Measurements from ENCODE around the gene BRD3OS.

BRD3OS gene

DNA sequence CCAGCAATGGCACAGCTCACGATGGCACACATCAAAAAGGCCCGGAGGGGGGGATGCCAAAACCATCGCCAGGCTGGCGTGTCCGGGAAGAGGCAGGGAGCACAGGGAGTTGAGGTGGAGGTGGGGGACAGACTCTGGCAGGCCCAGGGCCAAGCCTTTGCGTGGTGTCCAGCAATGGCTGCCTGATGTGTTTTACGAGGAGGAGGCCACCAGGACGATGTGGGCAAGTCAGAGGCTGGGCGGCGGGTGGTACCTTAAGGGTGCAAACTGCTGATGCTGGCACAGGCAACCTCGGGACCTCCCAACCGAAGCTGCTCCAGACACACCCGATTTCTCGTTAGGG, 37.9 kb upstream of the BRD3OS start:
- in situ Hi-C loops (cut with MboI; ENCODE audit: low sequenced_read_pairs) = loop anchor here (25.0 kb wide), 1 partner anchor 475 kb away; the partner anchor contains the start of gene MYMK

DNA sequence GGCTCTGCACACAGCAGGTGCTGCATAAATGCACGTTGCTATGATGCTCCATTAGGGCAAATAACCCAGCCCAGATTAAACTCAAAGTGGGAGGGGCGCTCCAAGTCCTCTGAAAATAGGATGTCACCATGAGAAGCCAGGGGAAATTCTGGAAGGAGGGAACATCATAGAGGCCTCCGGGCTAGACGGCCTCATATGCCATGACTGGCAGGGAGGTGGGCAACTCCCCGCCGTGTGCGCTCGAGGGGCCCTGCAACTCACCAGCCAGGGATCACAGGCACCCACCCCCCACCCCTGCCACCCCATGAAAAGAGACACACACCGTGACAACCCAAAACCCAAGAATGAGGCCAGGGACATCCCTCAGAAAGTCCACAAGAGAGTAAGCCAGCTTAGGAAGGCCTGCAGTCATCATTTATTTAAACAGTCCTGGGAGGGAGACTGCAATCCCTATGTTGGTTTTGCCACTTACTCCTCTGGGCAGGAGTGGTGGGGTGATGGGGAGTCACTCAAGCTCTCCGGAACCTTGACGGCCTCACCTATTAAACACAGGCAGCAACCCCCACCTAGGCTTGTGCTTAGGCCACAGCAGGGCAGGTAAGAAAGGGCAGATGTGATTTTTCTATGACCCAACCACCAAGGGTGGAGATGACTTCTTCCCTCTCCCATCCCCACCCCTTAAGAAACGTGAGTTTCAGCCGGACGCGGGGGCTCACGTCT, 37.2 kb upstream of the BRD3OS start:
- in situ Hi-C loops (cut with MboI; ENCODE audit: low sequenced_read_pairs) = loop anchor here (25.0 kb wide), 1 partner anchor 476 kb away; the partner anchor contains the start of gene MYMK

DNA sequence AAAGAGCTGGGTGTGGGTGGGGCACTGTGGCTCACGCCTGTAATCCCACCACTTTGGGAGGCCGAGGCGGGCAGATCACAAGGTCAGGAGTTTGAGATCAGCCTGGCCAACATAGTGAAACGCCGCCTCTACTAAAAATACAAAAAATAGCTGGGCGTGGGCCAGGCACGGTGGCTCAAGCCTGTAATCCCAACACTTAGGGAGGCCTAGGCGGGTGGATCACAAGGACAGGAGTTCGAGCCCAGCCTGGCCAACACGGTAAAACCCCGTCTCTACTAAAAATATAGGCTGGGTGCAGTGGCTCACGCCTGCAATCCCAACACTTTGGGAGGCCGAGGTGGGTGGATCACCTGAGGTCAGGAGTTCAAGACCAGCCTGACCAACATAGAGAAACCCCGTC, 36.5 kb upstream of the BRD3OS start:
- in situ Hi-C loops (cut with MboI; ENCODE audit: low sequenced_read_pairs) = loop anchor here (25.0 kb wide), 1 partner anchor 476 kb away; the partner anchor contains the start of gene MYMK

DNA sequence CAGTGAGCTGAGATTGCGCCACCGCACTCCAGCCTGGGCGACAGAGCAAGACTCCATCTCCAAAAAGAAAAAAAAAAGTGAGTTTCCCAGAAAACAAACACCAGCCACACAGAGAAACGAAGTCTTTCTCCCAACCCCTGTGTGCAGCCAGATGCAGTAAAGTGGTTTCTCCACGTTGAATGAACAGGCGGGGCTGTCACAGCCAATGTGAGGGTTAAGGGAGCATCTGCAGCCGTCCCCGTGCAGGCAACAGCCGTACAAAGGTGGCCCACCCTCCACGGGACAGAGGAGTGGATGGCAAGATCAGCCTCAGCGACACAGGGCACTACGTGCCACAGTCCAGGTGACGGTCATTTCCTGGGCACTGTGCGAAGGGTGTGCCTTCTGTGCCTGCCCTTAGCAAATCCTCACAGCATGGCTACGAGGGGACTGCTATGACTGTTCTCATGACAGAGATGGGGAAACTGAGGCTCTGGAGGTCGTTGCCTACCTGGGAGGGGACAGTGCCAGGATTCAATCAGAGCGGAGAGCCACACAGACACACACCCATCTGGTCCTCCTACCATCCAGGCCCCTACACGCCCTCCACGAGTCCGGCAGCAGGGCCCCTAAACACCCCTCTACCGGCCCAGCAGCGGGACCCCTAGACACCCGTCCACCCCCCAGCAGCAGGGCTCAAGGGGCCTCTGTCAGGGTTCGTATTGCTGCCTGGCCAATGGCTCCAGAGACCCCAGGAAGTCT, 35.5 kb upstream of the BRD3OS start:
- in situ Hi-C loops (cut with MboI; ENCODE audit: low sequenced_read_pairs) = loop anchor here (10.0 to 25.0 kb wide), 2 partner anchors 205 to 477 kb away; partner anchors contain the start of gene MYMK

DNA sequence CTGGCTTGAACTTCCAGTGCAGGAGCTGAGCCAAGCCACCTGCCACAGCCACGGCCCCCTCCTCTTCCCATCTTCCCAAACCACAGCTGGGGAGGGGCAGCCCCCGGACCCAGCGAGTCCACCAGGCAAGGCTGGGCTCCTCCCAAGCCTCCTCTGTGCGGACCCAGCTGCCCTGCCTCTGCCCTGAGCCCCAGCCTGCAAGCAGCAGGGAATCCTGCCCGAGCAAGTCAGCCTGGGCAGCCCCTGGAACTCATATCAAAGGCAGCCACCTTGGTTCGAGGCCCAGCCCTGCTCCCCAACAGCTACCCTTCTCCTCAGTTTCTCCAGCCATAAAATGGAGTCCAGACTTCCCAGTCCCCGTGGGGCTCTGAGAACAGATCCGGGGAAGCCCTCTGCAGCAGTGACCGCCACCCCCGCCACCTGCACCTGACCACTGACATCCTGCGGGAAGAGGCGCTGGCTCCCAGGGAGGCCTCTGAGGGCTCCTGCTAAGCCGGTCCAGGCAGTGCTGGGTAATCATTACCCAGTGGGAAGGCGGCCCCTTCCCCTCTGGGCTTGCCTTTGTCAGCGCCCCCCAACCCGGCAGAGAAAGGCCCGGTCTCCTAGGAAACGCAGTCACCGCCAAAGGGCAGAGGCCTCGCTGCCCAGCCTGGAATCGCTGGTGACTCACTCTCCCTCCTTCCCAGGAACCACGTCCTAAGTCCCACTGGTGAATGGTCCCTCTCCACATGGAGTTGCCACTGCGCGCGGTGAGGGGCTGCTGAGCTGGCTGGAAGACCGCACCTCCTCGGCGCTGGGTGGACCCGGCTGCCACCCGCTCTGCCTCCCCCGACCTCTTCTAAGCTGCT, 34.7 kb upstream of the BRD3OS start:
- in situ Hi-C loops (cut with MboI; ENCODE audit: low sequenced_read_pairs) = loop anchor here (10.0 to 25.0 kb wide), 2 partner anchors 206 to 478 kb away; partner anchors contain the start of gene MYMK

DNA sequence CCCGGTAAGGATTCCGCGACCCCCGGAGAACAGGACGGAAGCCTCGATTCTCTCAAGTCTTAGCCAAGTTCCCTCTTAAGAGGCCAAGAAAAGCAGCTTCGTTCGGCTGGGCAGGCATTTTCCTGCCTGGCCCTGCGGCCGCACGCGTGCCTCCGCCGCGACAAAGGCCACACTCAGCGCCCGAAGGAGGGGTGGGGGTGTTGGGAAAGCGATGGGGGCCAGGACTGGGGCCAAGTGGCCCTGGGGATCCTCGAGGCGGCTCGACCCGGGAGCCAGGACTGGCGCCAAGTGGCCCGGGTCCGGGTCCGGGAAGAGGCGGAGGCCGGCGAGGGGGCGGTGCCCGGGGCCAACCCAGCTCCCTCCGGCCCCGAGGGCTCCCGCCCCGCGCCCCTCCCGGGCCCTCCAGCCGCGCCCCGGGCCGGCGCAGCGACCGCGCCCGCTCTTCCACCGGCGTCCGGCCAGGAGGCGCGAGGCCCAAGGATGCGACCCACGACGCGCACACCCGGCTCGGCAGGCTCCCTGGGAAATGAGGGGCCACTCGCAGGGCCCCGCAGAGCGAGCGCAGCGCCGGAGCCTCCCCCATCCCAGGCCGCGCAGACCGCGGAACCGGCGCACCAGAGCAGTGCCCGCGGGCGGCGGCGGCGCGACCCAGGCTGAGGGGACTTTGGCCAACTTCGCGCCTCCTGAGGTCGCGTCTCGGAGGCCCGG, 33.9 kb upstream of the BRD3OS start:
- in situ Hi-C loops (cut with MboI; ENCODE audit: low sequenced_read_pairs) = loop anchor here (10.0 to 25.0 kb wide), 2 partner anchors 207 to 479 kb away; partner anchors contain the start of gene MYMK

DNA sequence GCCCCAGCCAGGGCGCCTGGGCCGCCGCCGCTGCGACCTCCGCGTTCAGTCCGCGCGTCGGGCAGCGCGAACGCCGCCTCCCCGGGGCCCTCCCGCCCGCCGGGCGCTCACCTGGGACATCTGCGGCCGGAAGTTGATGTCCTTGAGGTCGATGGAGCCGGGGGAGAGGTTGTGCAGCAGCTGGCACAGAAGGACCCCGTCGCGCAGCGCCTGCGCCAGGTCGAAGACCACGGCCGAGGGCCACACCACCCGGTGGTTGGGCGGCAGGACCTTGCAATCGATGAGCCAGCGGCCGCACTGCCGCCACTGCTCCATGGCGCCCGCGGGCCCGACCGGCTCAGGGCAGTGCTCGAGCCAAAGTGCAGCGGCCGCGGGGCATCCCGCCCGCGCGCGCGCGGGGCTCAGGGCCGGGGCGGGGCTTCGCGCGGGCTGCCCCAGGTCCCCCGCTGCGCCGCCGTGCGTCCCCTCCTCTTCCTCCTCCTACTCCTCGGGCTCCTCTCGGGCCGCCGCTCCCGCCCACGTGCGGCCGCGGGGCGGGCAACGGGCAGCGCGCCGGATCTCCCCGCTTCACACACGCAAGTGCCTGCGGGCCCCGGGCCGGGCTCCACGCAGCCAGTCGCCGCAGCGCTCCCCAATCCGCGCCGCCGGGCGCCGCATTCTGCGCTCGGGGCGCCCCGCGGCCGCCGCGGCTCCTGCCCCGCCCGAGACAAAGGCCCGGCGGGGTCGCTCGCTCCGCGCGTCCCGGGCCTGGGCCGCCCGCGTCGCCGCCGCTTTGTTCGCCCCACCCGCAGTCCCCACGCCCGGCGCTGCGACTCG, 33.1 kb upstream of the BRD3OS start, which contains the start of gene VAV2:
Gene VAV2 (minus strand): TSS at position 361 of the 816 bp plus-strand sequence. CDS start 46 bp downstream, at position 315.
- in situ Hi-C loops (cut with MboI; ENCODE audit: low sequenced_read_pairs) = loop anchor here (10.0 to 25.0 kb wide), 2 partner anchors 207 to 480 kb away; partner anchors contain the start of gene MYMK

DNA sequence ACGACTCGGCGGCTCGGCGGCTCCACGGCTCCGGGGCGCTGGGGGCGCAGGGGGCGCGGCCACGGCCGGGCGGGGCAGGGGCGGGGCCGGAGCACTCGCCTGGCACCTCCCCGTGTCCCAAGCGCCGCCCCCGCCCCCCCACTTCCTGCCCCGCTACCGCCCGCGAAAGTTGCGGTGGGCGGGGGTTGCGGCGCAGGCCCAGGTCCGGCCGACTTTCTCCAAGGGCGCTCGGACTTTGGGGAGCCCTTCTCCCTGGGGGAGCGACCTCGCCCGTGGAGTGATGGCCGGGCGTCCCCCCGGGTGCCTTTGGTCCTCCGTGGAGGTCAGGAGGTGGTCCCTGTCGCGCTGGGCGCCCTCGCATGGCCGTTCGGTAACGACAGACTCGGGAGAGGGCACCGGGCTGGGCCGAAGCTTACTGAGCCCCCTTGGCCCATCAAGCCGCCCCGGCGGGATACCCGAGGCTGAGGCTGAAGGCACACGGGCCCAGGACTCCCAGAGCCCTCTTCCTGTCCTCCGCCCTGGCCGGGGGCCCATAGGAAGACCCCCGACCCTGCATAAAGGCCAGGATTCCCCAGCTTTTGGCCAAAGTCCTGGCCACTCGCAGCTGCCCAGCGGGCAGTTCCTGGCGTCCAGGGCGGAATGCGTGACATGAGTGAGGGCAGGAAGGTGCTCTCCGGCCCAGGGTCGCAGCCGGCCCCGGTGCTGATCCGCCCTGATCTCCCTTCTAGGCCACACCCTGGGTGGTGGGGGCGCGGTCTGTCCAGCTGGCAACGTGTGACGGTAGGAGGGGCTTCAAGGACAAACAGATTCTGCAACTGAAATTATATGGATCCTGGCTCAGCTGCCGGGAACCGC, 32.3 kb upstream of the BRD3OS start:
- in situ Hi-C loops (cut with MboI; ENCODE audit: low sequenced_read_pairs) = loop anchor here (10.0 to 25.0 kb wide), 2 partner anchors 208 to 481 kb away; partner anchors contain the start of gene MYMK

DNA sequence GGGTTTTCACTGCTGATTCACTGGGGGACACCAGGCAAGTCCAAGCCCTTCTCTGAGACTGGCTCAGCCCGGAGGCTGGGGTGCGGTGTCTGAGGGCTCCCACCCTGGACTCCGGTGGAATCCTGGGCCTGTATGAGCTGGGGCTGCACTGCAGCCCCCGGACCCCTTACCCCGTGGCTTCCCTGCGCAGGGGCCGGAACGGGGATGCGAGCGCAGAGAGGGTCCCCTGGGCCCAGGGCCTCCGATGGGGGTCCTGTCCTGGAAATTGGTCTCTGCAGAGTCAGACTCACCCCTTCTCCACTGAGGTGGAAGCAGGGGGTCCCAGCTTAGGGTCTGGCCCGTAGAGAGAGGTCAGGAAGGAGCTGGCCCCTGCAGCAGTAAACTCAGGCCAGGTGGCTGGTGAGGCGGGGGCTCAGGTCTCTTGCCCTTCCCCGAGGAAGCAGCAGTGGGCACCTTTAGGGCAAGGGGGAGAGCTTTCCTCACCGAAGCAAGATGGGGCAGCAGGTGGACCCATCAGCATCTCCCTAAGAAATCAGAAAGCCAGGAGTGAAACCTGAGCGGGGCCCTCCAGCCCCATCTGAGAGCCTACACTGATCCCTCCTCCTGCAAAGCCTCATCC, 31.5 kb upstream of the BRD3OS start:
- in situ Hi-C loops (cut with MboI; ENCODE audit: low sequenced_read_pairs) = loop anchor here (10.0 to 25.0 kb wide), 2 partner anchors 209 to 481 kb away; partner anchors contain the start of gene MYMK

DNA sequence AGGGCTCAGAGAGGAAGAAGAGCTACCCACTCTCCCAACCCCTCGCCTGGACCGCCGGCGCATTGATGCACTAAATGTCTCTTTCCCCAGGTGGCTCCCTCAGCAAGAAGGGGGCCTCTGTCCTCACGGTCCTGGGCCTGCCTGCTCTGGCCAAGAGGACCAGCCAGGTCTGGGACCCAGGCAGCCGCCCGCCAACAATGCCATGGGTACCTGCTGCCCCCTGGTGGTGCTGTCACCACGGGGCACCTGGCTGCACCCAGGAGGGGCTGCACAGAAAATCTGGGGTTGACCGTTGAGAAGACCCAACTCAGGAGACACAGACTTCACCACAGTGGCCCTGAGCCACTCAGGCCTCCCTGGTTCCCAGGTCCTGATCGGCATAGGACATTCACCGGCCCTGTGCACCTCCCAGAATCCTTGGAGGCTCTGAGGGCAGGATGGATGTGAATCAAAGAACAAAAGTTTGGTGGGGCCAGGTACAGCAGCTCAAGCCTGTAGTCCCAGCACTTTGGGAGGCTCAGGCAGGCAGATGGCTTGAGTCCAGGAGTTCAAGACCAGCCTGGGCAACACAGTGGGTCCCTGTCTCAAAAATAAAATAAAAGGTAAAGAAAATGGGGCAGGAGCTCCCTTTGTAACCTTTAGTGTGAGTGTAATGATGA, 30.8 kb upstream of the BRD3OS start:
- in situ Hi-C loops (cut with MboI; ENCODE audit: low sequenced_read_pairs) = loop anchor here (10.0 to 25.0 kb wide), 2 partner anchors 210 to 482 kb away; partner anchors contain the start of gene MYMK

DNA sequence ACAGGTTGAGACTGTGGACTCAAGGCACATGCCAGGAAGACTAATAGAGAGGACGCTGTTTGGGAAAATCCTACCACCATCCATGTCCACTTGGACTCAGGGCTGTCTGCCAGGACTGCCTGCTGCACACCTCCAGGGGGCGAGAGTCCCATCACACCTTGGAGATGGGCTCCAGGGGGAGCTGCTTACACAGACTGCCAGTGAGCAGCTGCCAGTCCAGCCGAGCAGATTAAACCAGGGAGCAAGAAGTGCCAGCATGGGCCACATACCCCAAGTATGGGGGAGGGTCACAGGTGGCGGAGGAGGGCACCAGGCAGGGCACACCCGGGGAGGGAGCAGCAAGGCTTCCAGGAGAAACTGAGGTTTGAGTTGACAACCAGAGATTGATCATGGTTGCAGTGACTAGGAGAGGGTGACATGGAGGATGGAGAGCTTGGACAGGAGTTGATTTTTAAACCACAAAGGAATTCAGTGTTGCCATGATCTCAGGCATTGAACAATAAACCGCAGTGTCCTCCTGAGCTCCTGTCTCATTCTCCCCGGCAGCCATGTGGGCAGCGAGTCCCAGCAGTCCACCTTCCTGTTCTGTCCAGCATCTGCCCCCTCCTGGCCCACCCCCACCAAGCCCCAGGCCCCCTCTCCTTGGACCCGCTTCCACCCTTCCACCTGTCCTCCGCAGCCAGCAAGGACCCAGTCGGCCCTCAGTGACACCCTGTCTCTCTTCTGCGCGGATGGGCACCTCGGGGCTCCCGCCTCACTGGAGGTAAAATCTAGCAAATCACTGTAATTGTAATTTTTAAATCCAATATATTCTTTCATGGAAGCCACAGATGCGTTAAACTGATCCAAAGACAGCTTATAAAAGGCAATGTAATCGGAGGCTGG, 30.0 kb upstream of the BRD3OS start:
- in situ Hi-C loops (cut with MboI; ENCODE audit: low sequenced_read_pairs) = loop anchor here (10.0 to 25.0 kb wide), 2 partner anchors 210 to 483 kb away; partner anchors contain the start of gene MYMK

DNA sequence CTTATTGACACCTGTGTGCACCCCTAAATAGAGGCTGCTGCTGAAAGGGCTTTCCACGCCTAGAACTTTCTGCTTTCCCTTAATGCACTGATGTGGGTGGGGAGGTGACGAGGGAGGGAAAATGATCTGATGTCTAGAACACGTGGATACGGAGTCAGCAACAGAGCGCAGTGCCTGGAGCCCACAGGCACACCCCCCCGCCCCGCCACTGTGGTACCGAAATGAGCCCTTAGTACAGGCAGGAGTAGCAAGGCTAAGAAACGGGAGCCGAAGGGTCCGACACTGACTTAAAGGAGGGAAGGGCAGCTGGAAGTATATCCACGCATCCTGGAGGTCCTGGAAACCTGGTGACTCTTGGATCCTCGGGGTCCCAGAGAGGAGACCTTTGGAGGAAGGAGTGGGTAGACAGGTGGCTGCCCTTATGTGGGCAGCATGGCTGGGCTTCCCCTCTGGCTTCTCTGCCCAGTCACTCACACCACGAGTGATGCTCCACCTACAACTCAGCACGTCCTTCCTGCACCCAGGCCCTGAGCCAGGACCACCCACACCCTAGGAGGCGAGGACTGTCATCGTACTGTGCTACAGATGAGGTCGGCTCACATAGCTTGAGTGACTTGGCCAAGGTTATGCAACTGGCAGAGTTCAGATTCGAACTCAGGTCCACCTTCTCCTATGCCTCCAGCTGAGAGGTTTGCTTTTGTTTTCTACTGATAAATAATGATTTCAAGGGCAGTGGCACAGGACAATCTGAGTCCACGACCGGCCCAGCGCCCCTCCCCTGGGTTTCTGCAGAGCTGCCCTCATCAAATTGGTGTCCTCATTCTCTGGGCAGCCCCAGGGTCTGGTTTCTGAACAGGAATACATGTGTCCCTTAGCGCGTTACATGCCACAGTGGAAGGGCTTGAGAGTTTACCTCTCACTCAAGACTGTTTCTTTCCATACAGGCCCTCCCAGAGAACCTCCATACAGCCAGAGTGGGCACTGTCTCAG, 28.5 kb upstream of the BRD3OS start:
- in situ Hi-C loops (cut with MboI; ENCODE audit: low sequenced_read_pairs) = loop anchor here (10.0 to 25.0 kb wide), 2 partner anchors 212 to 485 kb away; partner anchors contain the start of gene MYMK

DNA sequence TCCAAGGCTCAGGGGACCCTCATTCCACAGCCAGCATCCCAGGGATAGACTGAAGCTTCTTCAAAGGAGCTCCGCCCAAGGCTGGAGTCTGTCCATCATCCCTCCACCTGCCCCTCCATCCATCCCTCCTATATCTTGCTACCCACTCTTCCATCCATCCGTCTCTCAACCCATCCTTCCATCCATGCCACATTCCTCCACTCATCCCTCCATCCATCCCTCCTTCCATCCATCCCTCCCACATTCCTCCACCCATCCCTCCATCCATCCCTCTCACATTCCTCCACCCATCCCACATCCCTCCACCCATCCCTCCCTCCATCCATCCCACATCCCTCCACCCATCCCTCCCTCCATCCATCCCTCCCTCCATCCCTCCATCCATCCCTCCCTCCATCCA, 27.7 kb upstream of the BRD3OS start:
- in situ Hi-C loops (cut with MboI; ENCODE audit: low sequenced_read_pairs) = loop anchor here (10.0 to 25.0 kb wide), 2 partner anchors 213 to 485 kb away; partner anchors contain the start of gene MYMK

DNA sequence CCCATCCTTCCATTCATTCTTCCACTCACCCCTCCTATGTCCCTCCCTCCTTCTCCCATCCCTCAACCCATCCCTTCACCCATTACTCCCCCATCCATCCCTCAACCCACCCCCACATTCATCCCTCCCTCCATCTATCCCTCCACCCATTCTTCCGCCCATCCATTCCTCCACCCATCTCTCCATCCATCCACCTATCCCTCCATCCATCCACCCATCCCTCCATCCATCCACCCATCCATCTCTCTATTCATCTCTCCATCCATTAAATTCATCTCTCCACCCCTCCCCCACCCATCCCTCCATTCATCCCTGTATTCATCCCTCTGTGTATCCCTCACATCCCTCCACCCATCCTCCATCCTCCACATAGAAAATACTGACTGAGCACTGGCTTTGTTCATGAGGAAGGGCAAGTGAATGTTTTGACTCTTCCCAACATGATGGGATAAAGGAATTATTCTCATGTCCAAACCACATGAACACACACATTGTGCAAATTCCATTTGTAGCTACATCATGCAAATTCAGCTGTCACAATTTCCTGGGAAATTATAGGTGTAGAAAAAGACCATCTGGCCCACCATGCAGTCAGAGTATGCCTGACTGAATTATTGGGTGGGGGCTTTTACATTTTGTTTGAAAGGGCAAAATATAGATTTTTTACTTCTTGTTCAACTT, 26.2 kb upstream of the BRD3OS start:
- in situ Hi-C loops (cut with MboI; ENCODE audit: low sequenced_read_pairs) = loop anchor here (10.0 to 25.0 kb wide), 2 partner anchors 214 to 487 kb away; partner anchors contain the start of gene MYMK

All from HL-60/S4 treated with phorbol 12-myristate 13-acetate at 8.2 ng/mL for 4 days and 3 days (cell line).